ENCODE data around the gene MGMT.

DNA sequence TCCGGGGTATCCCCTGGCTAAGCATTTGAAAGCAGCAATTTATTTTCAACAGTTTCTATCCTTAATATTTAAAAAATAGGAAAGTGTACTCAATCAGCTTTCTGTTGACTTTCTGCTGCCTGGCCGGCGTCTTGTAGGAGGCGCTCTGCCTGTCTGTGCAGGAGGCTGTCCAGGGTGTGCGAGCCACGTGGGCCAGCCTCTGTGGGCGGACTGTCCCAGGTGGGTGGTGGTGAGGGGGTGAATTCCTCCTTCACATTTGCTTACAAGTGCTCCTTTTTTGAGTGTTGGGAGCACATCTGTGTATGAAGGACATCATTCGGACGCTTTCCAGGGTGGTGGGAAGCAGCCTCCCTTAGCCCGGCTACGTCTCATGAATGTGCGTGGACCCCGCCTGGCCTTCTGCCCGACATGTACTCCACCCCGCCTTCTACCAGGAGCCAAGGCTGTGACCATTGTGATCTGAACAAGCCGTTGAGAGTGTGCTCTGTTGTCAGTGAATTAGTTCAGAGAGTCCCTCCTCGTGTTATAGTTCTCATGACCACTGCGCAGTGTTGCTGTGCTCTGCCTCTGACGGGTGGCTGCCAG, 114.9 kb downstream of the MGMT start:
- TF ChIP-seq CTCF (conservative IDR thresholded peaks at IDR 0.05 in 1 of 2, IDR thresholded peaks at IDR 0.05 in 1 of 2; ENCODE audit: low read depth in 1 of 2, low read length in 2 of 2) (no peak), EZH2 (IDR thresholded peaks at IDR 0.05; ENCODE audit: low read length, missing control alignments) (no peak)

Data from fibroblast of lung (primary cell).